GM21360 (cell line): ENCODE measurements around the gene RNF44.
A peak's percentile ranks its signal among the peaks of the same experiment; 100 is the strongest.

Experiments used
- ATAC-seq: cut with Tn5 transposase; IDR thresholded peaks from one replicate; pipeline ENCODE4 v1.9.1; 2021; ENCODE audit warnings: mild to moderate bottlenecking, moderate library complexity; ENCODE audit not compliant: unreplicated experiment

RNF44 gene

DNA sequence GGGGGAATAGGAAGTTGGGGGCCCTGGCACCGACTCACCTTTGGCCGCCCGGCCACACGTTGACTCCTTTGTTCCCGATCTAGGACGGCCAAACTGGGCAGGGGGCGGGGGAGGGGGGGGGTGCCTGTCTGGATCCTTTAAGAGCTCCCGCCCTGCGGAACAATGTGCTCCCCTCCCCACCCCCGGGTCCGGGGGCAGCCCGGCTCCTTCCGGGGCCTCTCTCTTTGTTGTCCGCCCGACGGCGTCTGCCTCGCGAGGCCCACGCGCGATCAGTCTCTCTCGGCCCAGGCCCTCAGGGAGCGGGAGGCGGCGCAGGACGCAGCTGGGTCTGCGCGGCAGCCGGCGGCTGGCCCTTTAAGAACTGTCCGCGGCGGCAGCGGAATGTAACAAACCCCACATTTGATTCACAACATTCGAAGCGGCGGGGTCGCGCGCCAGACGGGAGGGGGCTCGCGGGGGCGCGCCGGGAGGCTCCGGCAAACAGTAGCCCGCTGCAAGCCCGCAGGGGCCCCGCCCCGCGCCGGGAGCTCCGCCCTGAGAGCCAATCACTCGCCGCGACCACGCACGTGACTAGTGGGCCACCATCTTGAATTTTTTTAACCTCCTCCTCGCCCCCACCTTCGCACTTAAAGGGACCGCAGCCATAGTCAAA is at the start of gene RNF44:
Gene RNF44 (minus strand): TSS at position 501 of the 652 bp plus-strand sequence. CDS start 4,930 bp downstream, outside the sequence.
- peak; percentile 52 for ATAC-seq

DNA sequence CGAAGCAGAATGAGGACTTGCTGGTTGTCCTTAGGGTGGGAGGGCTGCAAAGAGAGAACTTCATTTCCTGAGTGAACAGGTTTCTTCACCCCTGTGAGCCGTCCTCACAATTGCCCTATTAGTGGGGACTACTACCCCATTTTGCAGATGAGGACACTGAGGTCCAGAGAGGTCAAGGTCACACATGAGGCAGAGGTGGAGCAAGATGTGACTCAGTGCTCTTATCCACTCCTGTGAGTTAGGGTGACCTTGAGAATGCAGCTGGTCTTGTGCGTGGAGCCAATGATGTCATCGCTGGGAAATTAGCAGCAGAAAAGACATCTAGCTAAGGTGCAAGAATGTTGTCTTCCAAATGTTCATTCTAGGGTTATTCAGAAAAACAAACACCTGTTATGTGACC is 45.9 kb upstream of the RNF44 start:
- no peak for ATAC-seq

GRCh38 chr5:176581361-176581760 is 44.2 kb upstream of the RNF44 start:
- no peak for ATAC-seq

DNA sequence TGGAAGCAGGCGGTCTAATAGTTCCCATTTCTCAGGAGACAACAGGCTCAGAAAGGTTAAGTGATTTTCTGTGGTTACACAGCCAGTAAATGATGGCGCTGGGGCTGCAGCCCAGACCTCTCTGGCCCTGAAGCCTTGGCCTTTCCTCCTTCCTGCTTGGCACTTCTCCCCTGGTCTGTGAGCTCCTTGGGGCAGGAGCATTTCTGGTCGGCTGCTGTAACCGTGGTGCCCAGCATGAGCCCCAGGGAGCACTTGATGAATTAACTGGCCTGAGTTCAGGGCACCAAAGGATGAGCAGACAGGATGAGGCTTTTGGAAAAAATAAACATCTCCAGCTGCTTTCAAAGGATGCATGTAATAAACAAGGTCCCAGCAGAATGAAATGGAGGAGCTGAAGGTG is 42.1 kb upstream of the RNF44 start:
- ATAC-seq = no peak

- ATAC-seq = no peak
Observed at GRCh38 chr5:176578391-176578808, 41.2 kb upstream of the RNF44 start.

DNA sequence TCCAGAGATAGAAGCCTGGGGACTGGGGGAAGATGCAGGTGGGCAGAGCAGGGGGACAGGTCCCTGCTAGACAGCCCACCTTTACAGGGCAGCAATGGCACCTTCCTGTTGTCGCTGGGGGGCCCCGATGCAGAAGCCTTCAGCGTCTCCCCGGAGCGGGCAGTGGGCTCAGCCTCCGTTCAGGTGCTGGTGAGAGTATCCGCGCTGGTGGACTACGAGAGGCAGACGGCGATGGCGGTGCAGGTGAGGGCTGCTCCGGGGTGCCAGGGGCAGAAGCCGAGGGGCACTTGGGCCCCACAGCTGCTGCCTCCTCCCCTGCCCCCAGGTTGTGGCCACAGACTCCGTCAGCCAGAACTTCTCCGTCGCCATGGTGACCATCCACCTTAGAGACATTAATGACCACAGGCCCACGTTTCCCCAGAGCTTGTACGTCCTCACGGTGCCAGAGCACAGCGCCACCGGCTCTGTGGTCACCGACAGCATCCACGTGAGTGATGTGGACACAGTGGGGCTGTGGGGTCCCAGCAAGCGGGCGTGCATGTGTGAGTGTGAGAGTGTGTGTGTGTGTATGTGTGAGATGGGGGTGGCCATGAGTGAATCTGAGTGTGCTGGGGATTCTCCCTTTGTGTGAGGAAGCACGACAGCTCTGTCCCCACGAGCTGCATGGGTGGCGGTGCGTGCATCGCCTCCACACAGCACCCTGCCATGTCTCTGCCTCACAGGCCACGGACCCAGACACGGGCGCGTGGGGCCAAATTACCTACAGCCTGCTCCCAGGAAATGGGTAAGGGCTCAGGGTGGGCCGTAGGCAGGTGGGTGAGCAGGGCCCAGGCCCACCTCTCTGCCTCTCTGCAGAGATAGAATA is 40.3 kb upstream of the RNF44 start:
- no peak for ATAC-seq

GRCh38 chr5:176575488-176576422 is 38.6 kb upstream of the RNF44 start:
- no peak for ATAC-seq

GRCh38 chr5:176575066-176575465 is 37.9 kb upstream of the RNF44 start:
- ATAC-seq = no peak

DNA sequence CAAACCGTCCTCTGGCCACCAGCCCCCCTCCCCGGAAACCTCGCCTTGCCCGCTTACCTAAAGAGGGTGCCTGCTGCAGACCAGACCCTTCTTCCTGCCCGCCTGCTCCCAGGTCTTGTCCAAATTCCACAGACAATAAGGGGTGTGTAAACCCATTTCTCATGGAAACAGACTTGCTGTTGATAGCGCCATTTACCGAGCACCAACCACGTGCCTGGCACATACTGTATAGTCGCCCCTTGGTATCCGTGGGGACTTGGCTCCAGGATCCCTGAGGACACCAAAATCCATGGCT is 37.0 kb upstream of the RNF44 start:
- no peak for ATAC-seq

- peak; percentile 60 for ATAC-seq
Observed at GRCh38 chr5:176573564-176574296, 36.5 kb upstream of the RNF44 start.

GRCh38 chr5:176570044-176570443 is 32.8 kb upstream of the RNF44 start:
- ATAC-seq = no peak

- ATAC-seq = no peak
Observed at GRCh38 chr5:176568657-176569056, 31.5 kb upstream of the RNF44 start.

DNA sequence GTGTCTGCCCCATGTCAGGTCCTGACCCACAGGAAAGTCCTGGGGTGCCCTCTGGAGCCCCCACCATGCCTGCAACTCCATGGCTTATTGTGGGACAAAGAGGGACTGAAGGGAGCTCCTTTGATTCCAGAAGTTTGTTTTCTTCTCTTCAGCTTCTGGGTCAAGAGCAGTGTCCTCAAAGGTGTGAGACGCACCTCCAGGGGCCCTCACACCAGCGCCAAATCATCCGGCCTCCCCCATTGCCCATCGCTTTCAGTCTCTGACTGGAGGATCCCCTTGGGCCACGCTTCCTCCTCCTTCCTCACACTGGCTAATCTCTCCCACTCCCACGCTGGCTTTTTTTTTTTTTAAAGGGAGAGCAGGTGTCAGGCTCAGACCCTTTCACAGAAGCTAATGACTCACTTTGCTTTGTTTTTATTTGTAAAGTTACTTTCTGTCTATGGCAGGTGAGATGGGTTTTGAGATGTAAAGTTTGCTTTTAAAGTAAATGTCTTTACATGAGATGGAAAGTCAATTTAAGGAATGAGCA is 28.6 kb upstream of the RNF44 start:
- ATAC-seq = no peak

DNA sequence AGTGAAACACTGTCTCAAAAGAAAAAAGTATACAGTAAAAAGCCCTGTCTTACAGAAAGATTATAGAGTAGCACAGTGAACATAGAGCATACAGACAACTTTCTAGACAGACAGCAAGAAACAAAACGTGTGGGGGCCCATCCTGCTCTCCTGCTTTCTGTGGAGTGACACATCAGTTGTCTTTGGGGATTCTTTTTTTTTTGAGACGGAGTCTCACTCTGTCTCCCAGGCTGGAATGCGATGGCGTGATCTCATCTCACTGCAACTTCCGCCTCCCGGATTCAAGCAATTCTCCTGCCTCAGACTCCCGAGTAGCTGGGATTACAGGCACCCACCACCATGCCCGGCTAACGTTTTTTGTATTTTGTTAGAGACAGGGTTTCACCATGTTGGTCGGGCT is 26.8 kb upstream of the RNF44 start:
- ATAC-seq = no peak

GRCh38 chr5:176562189-176562588 is 25.0 kb upstream of the RNF44 start:
- no peak for ATAC-seq

GRCh38 chr5:176561259-176561658 is 24.1 kb upstream of the RNF44 start:
- ATAC-seq = no peak

GRCh38 chr5:176560364-176560763 is 23.2 kb upstream of the RNF44 start:
- no peak for ATAC-seq

GRCh38 chr5:176559683-176560082 is 22.5 kb upstream of the RNF44 start:
- no peak for ATAC-seq

DNA sequence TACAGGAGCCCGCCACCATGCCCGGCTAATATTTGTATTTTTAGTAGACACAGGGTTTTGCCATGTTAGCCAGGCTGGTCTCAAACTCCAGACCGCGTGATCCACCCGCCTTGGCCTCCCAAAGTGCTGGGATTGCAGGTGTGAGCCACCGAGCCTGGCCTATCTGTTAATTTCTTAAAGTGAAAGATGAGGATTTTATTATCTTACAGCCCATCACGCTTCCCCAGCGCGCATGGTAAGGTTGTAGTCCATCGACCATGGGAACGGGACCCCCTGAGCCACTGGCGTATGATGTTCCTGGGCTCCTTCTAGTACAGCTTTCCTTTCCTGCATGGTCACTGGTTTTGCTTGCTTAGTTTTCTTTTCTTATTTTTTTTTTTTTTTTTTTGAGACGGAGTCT is 20.6 kb upstream of the RNF44 start:
- no peak for ATAC-seq

GRCh38 chr5:176553260-176554085 is 16.3 kb upstream of the RNF44 start:
- no peak for ATAC-seq
